Measurements from ENCODE around the gene FARS2.

GRCh38 chr6:5513408-5513807, 252.1 kb downstream of the FARS2 start:
- TF ChIP-seq EZH2 (IDR thresholded peaks at IDR 0.05; ENCODE audit: borderline replicate concordance, low read depth, low read length, poor library complexity, severe bottlenecking) (no peak), CTCF (conservative IDR thresholded peaks at IDR 0.05; ENCODE audit: low read depth, low read length) (no peak)

All from A673 (cell line).